ENCODE data around the gene MTRF1L.
"Not testable (repeated sequence)": the region's sequence is repeated elsewhere in the genome, so short reads cannot be mapped to it uniquely, and the experiment has no call there.

The MTRF1L gene

DNA sequence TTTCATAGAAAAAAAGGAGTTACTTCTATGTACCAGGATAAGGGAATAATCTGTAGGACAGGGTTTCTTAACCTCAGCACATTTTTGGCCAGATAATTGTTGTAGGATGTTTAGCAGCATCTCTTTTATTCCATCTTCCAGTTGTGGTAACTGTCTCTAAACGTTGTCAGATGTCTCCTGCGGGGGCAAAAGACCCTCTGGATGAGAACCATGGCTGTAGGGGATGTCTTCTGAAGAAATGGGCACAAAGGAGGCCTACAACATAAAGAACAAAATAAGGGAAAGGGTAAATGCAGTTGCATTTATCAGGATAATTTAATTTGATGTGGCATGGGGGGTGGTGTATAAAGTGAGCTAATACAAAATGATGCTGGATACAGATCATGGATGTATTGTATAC, 15.5 kb downstream of the MTRF1L start:
- Histone ChIP-seq H3K4ac (ENCODE audit: low read depth in 1 of 2, low read length in 2 of 2) (no peak overlapping the region), H3K4me3 (ENCODE audit: insufficient read depth in 1 of 2, low read depth in 1 of 2, low read length in 2 of 2) (no peak overlapping the region), H2AFZ (ENCODE audit: low read depth, low read length) (no peak overlapping the region), H3K23ac (ENCODE audit: low read length in 2 of 2) (no peak overlapping the region), H3K4me2 (ENCODE audit: low read length, poor library complexity, severe bottlenecking) (no peak overlapping the region), H3K9me3 (ENCODE audit: control insufficient read depth, low read length) (no peaks in the 10 kb centered on the region), H4K8ac (ENCODE audit: low read length) (no peak overlapping the region), H3K14ac (ENCODE audit: low read length in 2 of 2) (no peak overlapping the region), H2AK5ac (ENCODE audit: low read length, severe bottlenecking) (no peak overlapping the region), H2BK12ac (ENCODE audit: low read length in 2 of 2) (no peak overlapping the region), H2BK120ac (ENCODE audit: low read depth, low read length) (no peak overlapping the region), H3K79me1 (replicated peaks; ENCODE audit: low read length, poor library complexity, severe bottlenecking) (no peaks in the 10 kb centered on the region), H2BK15ac (ENCODE audit: low read depth, poor library complexity, severe bottlenecking) (no peak overlapping the region), H3K27ac (ENCODE audit: low read length, poor library complexity, severe bottlenecking) (no peak overlapping the region), H3K4me1 (ENCODE audit: control insufficient read depth, insufficient read depth, low read depth, low read length) (peaks cover 2% of the 10 kb centered on the region), H3K27me3 (ENCODE audit: control insufficient read depth in 1 of 2, insufficient read depth in 1 of 2, low read length in 2 of 2) (no peaks in the 10 kb centered on the region), H3K36me3 (ENCODE audit: control insufficient read depth in 1 of 2, insufficient read depth in 2 of 2, low read depth in 1 of 2, low read length in 2 of 2) (peaks cover 3 to 25% of the 10 kb centered on the region in 2 experiments), H2BK5ac (ENCODE audit: low read depth, low read length, poor library complexity, severe bottlenecking) (no peak overlapping the region), H3K9ac (ENCODE audit: low read length) (no peak overlapping the region), H4K91ac (ENCODE audit: low read length) (no peak overlapping the region), H3K18ac (ENCODE audit: low read depth in 1 of 2, low read length in 2 of 2) (no peak overlapping the region)
- no peak for DNase-seq
- WGBS: 100% methylated on average over 2 of the region's 2 CpGs

DNA sequence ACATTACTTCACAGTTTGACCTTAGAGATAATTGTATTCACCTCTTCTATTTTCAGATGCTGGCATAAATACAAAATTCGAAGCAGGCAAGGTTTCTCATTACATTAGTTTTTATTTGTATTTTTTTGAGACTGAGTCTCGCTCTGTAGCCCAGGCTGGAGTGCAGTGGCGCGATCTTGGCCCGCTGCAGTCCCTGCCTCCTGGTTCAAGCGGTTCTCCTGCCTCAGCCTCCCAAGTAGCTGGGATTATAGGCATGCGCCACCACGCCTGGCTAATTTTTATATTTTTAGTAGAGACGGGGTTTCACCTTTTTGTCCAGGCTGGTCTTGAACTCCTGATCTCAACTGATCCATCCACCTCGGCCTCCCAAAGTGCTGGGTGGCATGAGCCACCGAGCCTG, 17.2 kb downstream of the MTRF1L start:
- not testable (repeated sequence) for H2AFZ ChIP-seq (ENCODE audit: low read depth, low read length); H2BK12ac ChIP-seq (ENCODE audit: low read length in 2 of 2); H3K4me1 ChIP-seq (ENCODE audit: control insufficient read depth, insufficient read depth, low read depth, low read length); H2AK5ac ChIP-seq (ENCODE audit: low read length, severe bottlenecking); H3K18ac ChIP-seq (ENCODE audit: low read depth in 1 of 2, low read length in 2 of 2); DNase-seq; H3K14ac ChIP-seq (ENCODE audit: low read length in 2 of 2); H3K27ac ChIP-seq (ENCODE audit: low read length, poor library complexity, severe bottlenecking); H4K8ac ChIP-seq (ENCODE audit: low read length); H3K9me3 ChIP-seq (ENCODE audit: control insufficient read depth, low read length); H3K4ac ChIP-seq (ENCODE audit: low read depth in 1 of 2, low read length in 2 of 2); H2BK15ac ChIP-seq (ENCODE audit: low read depth, poor library complexity, severe bottlenecking); H3K27me3 ChIP-seq (ENCODE audit: control insufficient read depth in 1 of 2, insufficient read depth in 1 of 2, low read length in 2 of 2); H4K91ac ChIP-seq (ENCODE audit: low read length); H3K4me2 ChIP-seq (ENCODE audit: low read length, poor library complexity, severe bottlenecking); H3K79me1 ChIP-seq (replicated peaks; ENCODE audit: low read length, poor library complexity, severe bottlenecking); H2BK5ac ChIP-seq (ENCODE audit: low read depth, low read length, poor library complexity, severe bottlenecking); H2BK120ac ChIP-seq (ENCODE audit: low read depth, low read length); H3K23ac ChIP-seq (ENCODE audit: low read length in 2 of 2)
- Histone ChIP-seq H3K36me3 (ENCODE audit: control insufficient read depth in 1 of 2, insufficient read depth in 2 of 2, low read depth in 1 of 2, low read length in 2 of 2) (peaks cover 3 to 13% of the 10 kb centered on the region in 2 experiments), H3K4me3 (ENCODE audit: insufficient read depth in 1 of 2, low read depth in 1 of 2, low read length in 2 of 2) (peak overlapping the region in 1 of 2 experiments; percentile 87), H3K9ac (ENCODE audit: low read length) (peak overlapping the region; percentile 94)
- 95% methylated on average over 11 of the region's 11 CpGs for WGBS

DNA sequence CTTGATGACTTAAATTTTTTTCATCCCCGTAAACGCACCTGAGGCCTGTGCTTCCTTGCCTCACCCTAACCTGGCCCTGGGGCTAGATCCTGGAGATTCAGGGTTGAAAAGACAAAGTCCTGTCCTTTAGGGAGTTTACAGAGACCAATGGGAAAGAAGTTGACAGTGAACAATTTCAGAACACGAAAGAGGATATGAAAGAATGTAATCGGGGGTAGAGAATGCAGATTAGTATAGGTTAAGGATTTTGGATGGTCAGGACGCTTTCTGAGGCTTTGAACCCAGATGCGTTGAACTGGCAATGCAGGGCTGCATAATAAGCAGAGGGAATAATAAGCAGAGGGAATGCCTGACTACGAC, 18.0 kb downstream of the MTRF1L start:
- H4K8ac ChIP-seq (ENCODE audit: low read length): no peak overlapping the region
- no peak overlapping the region for H3K23ac ChIP-seq (ENCODE audit: low read length in 2 of 2)
- H2AK5ac ChIP-seq (ENCODE audit: low read length, severe bottlenecking): no peak overlapping the region
- H3K27me3 ChIP-seq (ENCODE audit: control insufficient read depth in 1 of 2, insufficient read depth in 1 of 2, low read length in 2 of 2): no peaks in the 10 kb centered on the region
- DNase-seq: no peak
- H3K4me2 ChIP-seq (ENCODE audit: low read length, poor library complexity, severe bottlenecking): peak overlapping the region; percentile 62
- H2AFZ ChIP-seq (ENCODE audit: low read depth, low read length): no peak overlapping the region
- H3K27ac ChIP-seq (ENCODE audit: low read length, poor library complexity, severe bottlenecking): peak overlapping the region; percentile 33
- no peak overlapping the region for H2BK120ac ChIP-seq (ENCODE audit: low read depth, low read length)
- H2BK15ac ChIP-seq (ENCODE audit: low read depth, poor library complexity, severe bottlenecking): no peak overlapping the region
- H3K4ac ChIP-seq (ENCODE audit: low read depth in 1 of 2, low read length in 2 of 2): peak overlapping the region in 1 of 2 experiments; percentile 63
- no peaks in the 10 kb centered on the region for H3K79me1 ChIP-seq (replicated peaks; ENCODE audit: low read length, poor library complexity, severe bottlenecking)
- WGBS: 29% methylated on average over 7 of the region's 7 CpGs
- H3K18ac ChIP-seq (ENCODE audit: low read depth in 1 of 2, low read length in 2 of 2): peak overlapping the region in 1 of 2 experiments; percentile 40
- peak overlapping the region in 1 of 2 experiments; percentile 87 for H3K4me3 ChIP-seq (ENCODE audit: insufficient read depth in 1 of 2, low read depth in 1 of 2, low read length in 2 of 2)
- peaks cover 2% of the 10 kb centered on the region for H3K4me1 ChIP-seq (ENCODE audit: control insufficient read depth, insufficient read depth, low read depth, low read length)
- no peak overlapping the region for H2BK12ac ChIP-seq (ENCODE audit: low read length in 2 of 2)
- no peaks in the 10 kb centered on the region for H3K9me3 ChIP-seq (ENCODE audit: control insufficient read depth, low read length)
- peaks cover 3 to 5% of the 10 kb centered on the region in 2 experiments for H3K36me3 ChIP-seq (ENCODE audit: control insufficient read depth in 1 of 2, insufficient read depth in 2 of 2, low read depth in 1 of 2, low read length in 2 of 2)
- peak overlapping the region; percentile 94 for H3K9ac ChIP-seq (ENCODE audit: low read length)
- H3K14ac ChIP-seq (ENCODE audit: low read length in 2 of 2): no peak overlapping the region
- no peak overlapping the region for H4K91ac ChIP-seq (ENCODE audit: low read length)
- H2BK5ac ChIP-seq (ENCODE audit: low read depth, low read length, poor library complexity, severe bottlenecking): no peak overlapping the region

DNA sequence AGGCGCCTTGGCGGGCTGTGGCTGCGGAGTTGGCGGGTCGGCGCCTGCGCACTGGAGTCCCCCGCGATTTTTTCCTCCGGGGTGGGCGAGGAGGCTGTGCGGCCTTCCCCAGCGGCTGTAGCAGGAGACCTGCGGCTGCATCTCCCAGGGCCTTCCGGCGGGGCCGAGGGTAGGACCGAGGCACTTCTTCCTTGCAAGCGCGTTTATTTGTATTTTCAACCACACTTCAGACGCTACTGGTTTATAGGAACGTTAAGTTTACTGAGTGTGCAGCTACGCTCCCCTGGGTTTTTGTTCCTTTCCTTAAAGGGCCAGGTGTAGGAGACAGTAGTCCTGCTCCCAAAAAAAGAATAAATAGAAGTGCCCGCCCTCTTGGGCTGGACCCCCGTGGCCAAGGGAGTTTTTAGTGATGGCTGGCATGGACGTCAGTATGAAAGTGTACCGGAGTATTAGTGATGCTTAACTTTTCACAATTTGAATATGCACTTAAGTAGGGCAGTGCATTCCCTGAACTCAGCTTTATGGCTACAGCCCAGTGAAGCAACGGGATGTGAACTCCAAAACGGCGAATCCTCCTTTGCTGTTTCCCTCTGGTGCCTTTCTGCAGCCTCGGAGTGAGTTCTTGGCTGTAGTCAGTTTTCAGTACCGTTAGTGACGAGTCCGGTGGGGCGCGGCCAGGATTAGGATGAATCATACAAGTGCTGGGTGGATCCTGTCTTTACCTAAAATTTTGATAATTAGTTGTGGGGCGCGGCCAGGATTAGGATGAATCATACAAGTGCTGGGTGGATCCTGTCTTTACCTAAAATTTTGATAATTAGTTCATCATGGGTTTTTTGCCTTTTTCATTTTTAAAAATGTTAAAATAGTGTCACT, 18.6 kb downstream of the MTRF1L start:
- under 1% methylated on average over 33 of the region's 38 CpGs for WGBS
- H4K91ac ChIP-seq (ENCODE audit: low read length): no peak overlapping the region
- H3K23ac ChIP-seq (ENCODE audit: low read length in 2 of 2): no peak overlapping the region
- no peak overlapping the region for H2BK15ac ChIP-seq (ENCODE audit: low read depth, poor library complexity, severe bottlenecking)
- H3K4ac ChIP-seq (ENCODE audit: low read depth in 1 of 2, low read length in 2 of 2): peak overlapping the region; percentile 73 to 90
- H2BK5ac ChIP-seq (ENCODE audit: low read depth, low read length, poor library complexity, severe bottlenecking): peak overlapping the region; percentile 33
- H2BK120ac ChIP-seq (ENCODE audit: low read depth, low read length): peak overlapping the region; percentile 29
- H3K4me2 ChIP-seq (ENCODE audit: low read length, poor library complexity, severe bottlenecking): peak overlapping the region; percentile 62
- H2AFZ ChIP-seq (ENCODE audit: low read depth, low read length): no peak overlapping the region
- H3K79me1 ChIP-seq (replicated peaks; ENCODE audit: low read length, poor library complexity, severe bottlenecking): no peaks in the 10 kb centered on the region
- H2AK5ac ChIP-seq (ENCODE audit: low read length, severe bottlenecking): no peak overlapping the region
- peak overlapping the region; percentile 70 to 73 for H3K18ac ChIP-seq (ENCODE audit: low read depth in 1 of 2, low read length in 2 of 2)
- H3K14ac ChIP-seq (ENCODE audit: low read length in 2 of 2): no peak overlapping the region
- H3K36me3 ChIP-seq (ENCODE audit: control insufficient read depth in 1 of 2, insufficient read depth in 2 of 2, low read depth in 1 of 2, low read length in 2 of 2): peaks cover 3 to 4% of the 10 kb centered on the region in 2 experiments
- H3K9ac ChIP-seq (ENCODE audit: low read length): peak overlapping the region; percentile 94
- H3K27me3 ChIP-seq (ENCODE audit: control insufficient read depth in 1 of 2, insufficient read depth in 1 of 2, low read length in 2 of 2): no peaks in the 10 kb centered on the region
- H3K27ac ChIP-seq (ENCODE audit: low read length, poor library complexity, severe bottlenecking): peak overlapping the region; percentile 95
- H4K8ac ChIP-seq (ENCODE audit: low read length): peak overlapping the region; percentile 12
- H2BK12ac ChIP-seq (ENCODE audit: low read length in 2 of 2): no peak overlapping the region
- peak overlapping the region; percentile 65 to 87 for H3K4me3 ChIP-seq (ENCODE audit: insufficient read depth in 1 of 2, low read depth in 1 of 2, low read length in 2 of 2)
- H3K9me3 ChIP-seq (ENCODE audit: control insufficient read depth, low read length): no peaks in the 10 kb centered on the region
- peak; percentile 78 for DNase-seq
- H3K4me1 ChIP-seq (ENCODE audit: control insufficient read depth, insufficient read depth, low read depth, low read length): peaks cover 2% of the 10 kb centered on the region
